Lung (tissue), 16 donors: ENCODE data around the gene HCAR2. TPM values are rescaled to one million over a fixed set of nuclear protein-coding genes. Genes with fewer than 3 reads are reported as not detected.
A peak's percentile ranks its signal among the peaks of the same experiment; 100 is the strongest.
"Not testable (repeated sequence)": the region's sequence is repeated elsewhere in the genome, so short reads cannot be mapped to it uniquely, and the experiment has no call there.

Experiments used
- ATAC-seq: fragments of 200-7000 bp; cut with Tn5 transposase; one replicate; pipeline ENCODE4 v1.9.1; 2020; ENCODE audit warnings: moderate number of reproducible peaks; ENCODE audit not compliant: insufficient read depth, low FRiP score
- DNase-seq, 3 donors: peaks; one replicate each; pipeline ENCODE4 v3.0.0-alpha.2; 2013 to 2017
- H3K27ac ChIP-seq, 2 donors: one replicate each; pipeline ENCODE4 v1.5.1; 2013; ENCODE audit warnings: mild to moderate bottlenecking in 2 of 2, moderate library complexity in 2 of 2, control low read depth in 1 of 2, inconsistent platforms in 1 of 2, low read depth in 1 of 2, low read length in 1 of 2
- H3K27me3 ChIP-seq, 3 donors: one replicate each; pipeline ENCODE4 v1.5.1; 2013; ENCODE audit warnings: low read length in 2 of 3; ENCODE audit not compliant: control insufficient read depth in 3 of 3, insufficient read depth in 3 of 3
- H3K36me3 ChIP-seq, 4 donors: one replicate each; pipeline ENCODE4 v1.5.1; 2013; ENCODE audit warnings: low read length in 4 of 4, mild to moderate bottlenecking in 1 of 4, moderate library complexity in 1 of 4; ENCODE audit not compliant: control insufficient read depth in 4 of 4, insufficient read depth in 4 of 4
- H3K4me1 ChIP-seq, 5 donors: one replicate each; pipeline ENCODE4 v1.5.1; 2013; ENCODE audit warnings: low read length in 5 of 5, mild to moderate bottlenecking in 2 of 5, moderate library complexity in 1 of 5; ENCODE audit not compliant: control insufficient read depth in 5 of 5, insufficient read depth in 5 of 5
- H3K4me3 ChIP-seq: one replicate; pipeline ENCODE4 v1.5.1; 2013; ENCODE audit warnings: mild to moderate bottlenecking, control low read depth, moderate library complexity
- H3K9ac ChIP-seq, 2 donors: one replicate each; pipeline ENCODE4 v1.5.1; 2013; ENCODE audit warnings: low read length in 2 of 2, control low read depth in 1 of 2; ENCODE audit not compliant: insufficient read depth in 1 of 2
- H3K9me3 ChIP-seq, 4 donors: one replicate each; pipeline ENCODE4 v1.5.1; 2013; ENCODE audit warnings: low read length in 3 of 4, mild to moderate bottlenecking in 1 of 4, moderate library complexity in 1 of 4; ENCODE audit not compliant: control insufficient read depth in 4 of 4, insufficient read depth in 3 of 4
- CTCF ChIP-seq: IDR thresholded peaks from 2 replicates; pipeline ENCODE4 v1.5.1; 2012; ENCODE audit warnings: mild to moderate bottlenecking; ENCODE audit errors: control extremely low read depth, extremely low read depth
- WGBS, 2 donors: extraction: QIAGEN DNeasy Blood & Tissue Kit; methylation state at CpG; one replicate each; pipeline ENCODE4 v1.1.7; 2013; 5-methylcytosine and 5-hydroxymethylcytosine counted together
- long read RNA-seq, 5 donors: transcript quantifications; one replicate each; lab custom pipeline, GENCODE V29; 2026
- polyA plus RNA-seq, 2 donors: library from polyadenylated mRNA; stranded (reverse); fragments of 200-250 nt; gene quantifications; one replicate each; pipeline ENCODE4 v1.2.1, GENCODE V29; 2013
- total RNA-seq, 2 donors: library from RNA; depleted of rRNA in 1 of 2; stranded (reverse); fragments of >200 nt in 1 of 2; gene quantifications; one replicate each; pipeline ENCODE4 v1.2.1, GENCODE V29; 2014 to 2021
- donor health status: control.
- donor health status: control.
- donor health status: Bipolar disorder and iron deficiency.
- donor health status: healthy.
- donor health status: DM: yes; HTN: yes; CAD: no.

HCAR2 gene
- total RNA-seq (1 to 10 TPM; 5.9 to 7.1 TPM), polyA plus RNA-seq (10 to 100 TPM in 1 of 2 donors, 1 to 10 TPM in 1; 1.4 to 31.4 TPM)
- long read RNA-seq, donor 1, result 0 reads
- long read RNA-seq, donor 2, result 0 reads
- long read RNA-seq, donor 3, partial matches to known transcripts, result 0 of 1 reads
- long read RNA-seq, donor 3, other reads (novel, unspliced or antisense), result 0 of 1 reads
- long read RNA-seq, donor 4, result 0 reads
- long read RNA-seq, donor 5, result 0 reads

GRCh38 chr12:122702890-122703611 lies at the start of gene HCAR2:
Gene HCAR2 (minus strand): TSS chr12:122703357. CDS start chr12:122703283, 74 bp downstream.
- H3K4me3 ChIP-seq, H3K4me1 ChIP-seq, H3K27me3 ChIP-seq, H3K36me3 ChIP-seq, DNase-seq, H3K9me3 ChIP-seq, H3K9ac ChIP-seq, H3K27ac ChIP-seq: not testable (repeated sequence)
- peak; percentile 34 for ATAC-seq
- 60 to 78% methylated on average over 22 of the region's 22 CpGs for WGBS, 2 donors

GRCh38 chr12:122752464-122753318 lies 49.5 kb upstream of the HCAR2 start, which contains the start of gene DENR:
Gene DENR (plus strand): TSS chr12:122752824. CDS start chr12:122753702, 878 bp downstream.
- Histone ChIP-seq H3K27ac (peak within 1 kb of the TSS; percentile 63 to 83), H3K36me3 (peaks cover 3 to 27% (median 11%) of the 10 kb centered on the region in 4 donors), H3K9me3 (no peaks in the 10 kb centered on the region), H3K4me1 (peaks cover 0 to 8% (median 3%) of the 10 kb centered on the region in 5 donors), H3K4me3 (peak within 1 kb of the TSS; percentile 87), H3K27me3 (no peaks in the 10 kb centered on the region), H3K9ac (peak within 1 kb of the TSS; percentile 90 to 94)
- DNase-seq (peak; percentile 98), ATAC-seq (peak; percentile 99)
- TF ChIP-seq CTCF, result peak; percentile 91
- WGBS, 2 donors, result 0 to 1% methylated on average over 71 to 73 of the region's 73 CpGs

- H3K9ac ChIP-seq, ATAC-seq, DNase-seq, H3K27me3 ChIP-seq, H3K4me3 ChIP-seq, H3K4me1 ChIP-seq, H3K9me3 ChIP-seq, H3K27ac ChIP-seq: not testable (repeated sequence)
- H3K36me3 ChIP-seq, result peaks cover 0 to 18% (median 7%) of the 10 kb centered on the region in 4 donors
- WGBS, 2 donors, result 60 to 66% methylated on average over 17 of the region's 17 CpGs
These were observed 47.8 kb upstream of the HCAR2 start for GRCh38 chr12:122750781-122751515.

GRCh38 chr12:122749569-122750332 lies 46.6 kb upstream of the HCAR2 start:
- ATAC-seq (no peak), DNase-seq (no peak)
- TF ChIP-seq CTCF, result no peak
- H3K4me3 ChIP-seq, result no peak overlapping the region
- 82 to 83% methylated on average over 6 of the region's 6 CpGs for WGBS, 2 donors
- peaks cover 0 to 8% (median 3%) of the 10 kb centered on the region in 5 donors for H3K4me1 ChIP-seq
- H3K9ac ChIP-seq, result no peak overlapping the region
- H3K36me3 ChIP-seq, result peaks cover 0 to 10% (median 2%) of the 10 kb centered on the region in 4 donors
- H3K27ac ChIP-seq, result no peak overlapping the region
- no peaks in the 10 kb centered on the region for H3K27me3 ChIP-seq
- H3K9me3 ChIP-seq, result no peaks in the 10 kb centered on the region
